ENCODE measurements around the gene CCNQ.
A peak's percentile ranks its signal among the peaks of the same experiment; 100 is the strongest.

CCNQ gene

GRCh38 chrX:153576239-153576870, 22.6 kb downstream of the CCNQ start:
- DNase-seq (ENCODE audit: low read depth): no peak

- no peak for DNase-seq (ENCODE audit: low read depth)
These were observed 25.0 kb downstream of the CCNQ start for GRCh38 chrX:153573984-153574383.

GRCh38 chrX:153572601-153573000, 26.3 kb downstream of the CCNQ start:
- DNase-seq (ENCODE audit: low read depth): no peak

DNA sequence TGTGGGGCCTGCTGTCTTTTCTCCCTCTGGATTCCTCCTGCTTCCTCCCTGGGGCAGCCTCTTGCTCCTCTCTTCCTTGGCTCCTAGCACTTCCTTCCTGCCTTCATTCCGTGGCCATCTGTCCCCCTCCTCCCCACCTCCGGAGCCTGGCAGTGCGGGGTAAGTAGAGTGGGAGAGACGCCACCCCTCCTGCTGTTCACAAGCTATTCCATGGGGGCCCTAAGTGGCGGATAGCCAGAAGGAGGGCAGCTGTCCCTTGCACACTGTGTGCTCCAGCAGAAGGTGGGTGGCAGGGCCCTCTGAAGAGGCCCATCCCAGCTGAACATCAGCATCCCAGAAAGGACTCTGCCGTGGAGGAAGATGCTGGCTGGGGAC, 27.4 kb downstream of the CCNQ start:
- no peak for DNase-seq (ENCODE audit: low read depth)

GRCh38 chrX:153569475-153569874, 29.5 kb downstream of the CCNQ start:
- DNase-seq (ENCODE audit: low read depth): no peak

GRCh38 chrX:153568451-153569011, 30.4 kb downstream of the CCNQ start:
- DNase-seq (ENCODE audit: low read depth): no peak

GRCh38 chrX:153565996-153566580, 32.9 kb downstream of the CCNQ start:
- no peak for DNase-seq (ENCODE audit: low read depth)

DNA sequence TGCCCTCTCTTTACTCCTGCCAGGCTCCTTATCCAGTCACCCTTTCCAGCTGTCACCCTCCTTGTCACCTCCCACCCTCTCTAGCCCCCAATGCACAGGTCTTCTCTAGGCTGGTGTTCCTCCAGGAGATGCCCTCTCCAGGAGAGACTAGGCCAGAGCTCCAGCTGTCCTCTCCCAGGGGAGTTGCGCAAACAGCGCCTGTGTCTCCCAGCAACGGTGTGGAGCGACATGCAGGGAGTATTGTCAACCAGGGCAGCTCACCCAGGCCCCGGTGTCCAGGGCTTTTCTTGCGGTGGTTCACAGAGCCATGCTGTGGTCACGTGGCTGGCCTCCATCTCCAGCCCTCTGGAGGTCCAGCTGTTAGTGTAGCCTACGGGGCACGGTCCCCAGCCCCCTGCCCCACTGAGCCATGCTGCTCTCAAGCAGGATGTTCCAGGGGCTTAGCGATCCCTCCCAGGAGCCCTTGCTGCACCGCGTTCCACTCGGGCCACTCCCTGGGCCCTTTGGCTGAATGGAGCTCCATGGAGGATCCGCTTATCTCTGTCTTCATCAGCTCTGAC, 34.8 kb downstream of the CCNQ start:
- no peak for DNase-seq (ENCODE audit: low read depth)

- no peak for DNase-seq (ENCODE audit: low read depth)
These were observed 36.4 kb downstream of the CCNQ start for GRCh38 chrX:153562546-153562945.

DNA sequence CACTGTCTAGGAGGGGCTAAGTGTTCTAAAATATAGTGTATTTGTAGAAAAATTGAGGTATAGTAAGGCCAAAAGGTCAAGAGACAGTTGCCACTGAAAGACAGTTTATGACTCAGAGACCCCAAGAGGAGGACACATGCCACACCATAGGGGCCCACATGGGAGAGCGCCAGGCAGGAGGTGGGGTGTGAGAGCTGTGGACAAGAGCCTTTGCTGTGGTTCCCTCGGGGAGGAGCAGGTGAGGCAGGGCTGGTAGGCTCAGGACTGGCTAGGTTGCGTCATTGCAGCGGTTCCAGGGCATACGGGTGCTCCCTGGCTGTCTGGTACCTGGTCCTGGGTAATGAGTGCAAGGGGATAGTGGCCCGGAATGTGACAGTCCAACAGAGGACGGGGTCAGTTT, 37.6 kb downstream of the CCNQ start:
- no peak for DNase-seq (ENCODE audit: low read depth)

DNA sequence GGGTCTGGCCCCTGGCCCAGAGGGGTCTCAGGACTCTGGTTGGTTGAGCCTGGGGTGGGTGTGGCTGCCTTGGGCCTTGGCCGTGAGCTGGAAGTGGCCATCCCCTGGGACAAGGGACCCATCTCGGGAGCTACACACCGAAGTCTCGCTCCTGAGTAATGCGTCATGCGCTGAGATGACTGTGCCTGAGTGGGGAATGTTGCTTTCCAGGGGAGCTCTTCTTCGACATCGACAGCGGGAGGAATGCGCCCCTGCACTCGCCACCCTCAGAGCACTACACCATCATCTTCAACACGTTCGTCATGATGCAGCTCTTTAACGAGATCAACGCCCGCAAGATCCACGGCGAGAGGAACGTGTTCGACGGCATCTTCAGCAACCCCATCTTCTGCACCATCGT, 38.5 kb downstream of the CCNQ start:
- no peak for DNase-seq (ENCODE audit: low read depth)

DNA sequence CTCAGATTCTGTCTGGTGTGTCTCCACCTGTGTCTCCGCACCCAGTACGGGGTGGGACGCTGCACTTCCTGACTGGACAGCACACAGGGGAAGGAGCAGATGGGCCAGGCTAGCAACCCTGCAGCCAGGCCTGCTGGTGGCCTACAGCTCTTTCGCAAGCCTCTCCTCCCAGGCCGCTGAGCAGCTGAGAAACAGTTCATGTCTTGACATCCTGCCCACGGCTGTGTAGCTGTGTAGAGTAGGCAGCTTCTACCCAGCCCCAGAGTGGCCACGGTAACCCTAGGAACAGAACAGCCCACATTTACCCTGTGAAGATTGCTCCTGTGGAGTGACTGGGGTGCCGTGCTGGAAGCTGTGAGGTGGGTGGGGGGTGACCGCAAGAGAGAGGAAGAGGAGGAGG, 38.9 kb downstream of the CCNQ start:
- DNase-seq (ENCODE audit: low read depth): no peak

- no peak for DNase-seq (ENCODE audit: low read depth)
These were observed 41.2 kb downstream of the CCNQ start for GRCh38 chrX:153557618-153558355.

DNA sequence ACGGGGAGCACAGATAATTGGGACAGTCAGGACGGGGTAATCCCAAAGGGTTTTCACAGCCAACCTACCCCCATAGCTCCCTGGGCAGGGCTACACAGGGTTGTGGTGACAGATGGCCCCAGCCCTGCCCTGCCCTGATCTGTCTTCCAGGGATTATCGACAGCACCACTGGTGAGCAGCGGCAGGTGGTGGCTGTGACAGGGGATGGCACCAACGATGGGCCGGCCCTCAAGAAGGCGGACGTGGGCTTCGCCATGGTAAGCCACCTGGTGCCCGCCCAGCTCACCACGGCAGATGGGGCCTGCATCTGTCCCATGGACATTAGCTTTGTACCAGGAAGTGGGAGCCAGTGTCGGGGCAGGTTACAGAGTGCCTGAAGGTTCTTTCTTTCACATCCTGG, 42.2 kb downstream of the CCNQ start:
- DNase-seq (ENCODE audit: low read depth): no peak

GRCh38 chrX:153554519-153555167, 44.3 kb downstream of the CCNQ start:
- DNase-seq (ENCODE audit: low read depth): peak; percentile 40

GRCh38 chrX:153551135-153551534, 47.8 kb downstream of the CCNQ start:
- DNase-seq (ENCODE audit: low read depth): no peak

DNA sequence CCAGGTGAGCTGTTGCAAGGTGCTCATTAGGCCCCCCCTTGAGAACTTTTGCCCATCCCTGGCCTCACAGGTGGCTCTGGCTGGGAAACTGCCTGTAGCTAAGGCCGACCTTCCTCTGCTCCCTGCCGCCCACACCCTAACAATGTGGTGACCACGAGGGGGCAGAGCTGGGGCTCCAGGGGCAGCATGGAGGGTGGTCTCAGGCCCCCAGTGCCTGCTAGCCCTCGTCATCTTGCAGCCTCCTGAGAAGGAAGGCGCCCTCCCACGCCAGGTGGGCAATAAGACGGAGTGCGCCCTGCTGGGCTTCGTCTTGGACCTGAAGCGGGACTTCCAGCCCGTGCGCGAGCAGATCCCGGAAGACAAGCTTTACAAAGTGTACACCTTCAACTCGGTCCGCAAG, 49.1 kb downstream of the CCNQ start:
- DNase-seq (ENCODE audit: low read depth): no peak

DNA sequence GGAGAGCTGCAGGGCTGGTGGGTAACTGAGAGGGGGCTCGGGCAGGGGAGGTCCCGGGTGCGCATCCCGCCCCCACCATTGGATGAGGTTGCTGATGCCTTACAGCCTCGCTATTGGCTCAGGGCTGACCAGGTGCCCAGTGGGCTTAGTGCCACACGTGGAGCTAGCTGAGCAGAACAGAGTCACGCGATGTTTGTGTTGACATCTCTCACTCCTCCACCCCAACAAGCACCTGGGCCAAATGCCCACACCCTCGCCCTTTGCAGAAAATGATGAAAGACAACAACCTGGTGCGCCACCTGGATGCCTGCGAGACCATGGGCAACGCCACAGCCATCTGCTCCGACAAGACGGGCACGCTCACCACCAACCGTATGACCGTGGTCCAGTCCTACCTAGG, 49.7 kb downstream of the CCNQ start:
- no peak for DNase-seq (ENCODE audit: low read depth)

GRCh38 chrX:153547195-153547594, 51.7 kb downstream of the CCNQ start:
- DNase-seq (ENCODE audit: low read depth): no peak

GRCh38 chrX:153546386-153546785, 52.6 kb downstream of the CCNQ start:
- no peak for DNase-seq (ENCODE audit: low read depth)

- DNase-seq (ENCODE audit: low read depth): no peak
These were observed 54.2 kb downstream of the CCNQ start for GRCh38 chrX:153544727-153545126.

DNA sequence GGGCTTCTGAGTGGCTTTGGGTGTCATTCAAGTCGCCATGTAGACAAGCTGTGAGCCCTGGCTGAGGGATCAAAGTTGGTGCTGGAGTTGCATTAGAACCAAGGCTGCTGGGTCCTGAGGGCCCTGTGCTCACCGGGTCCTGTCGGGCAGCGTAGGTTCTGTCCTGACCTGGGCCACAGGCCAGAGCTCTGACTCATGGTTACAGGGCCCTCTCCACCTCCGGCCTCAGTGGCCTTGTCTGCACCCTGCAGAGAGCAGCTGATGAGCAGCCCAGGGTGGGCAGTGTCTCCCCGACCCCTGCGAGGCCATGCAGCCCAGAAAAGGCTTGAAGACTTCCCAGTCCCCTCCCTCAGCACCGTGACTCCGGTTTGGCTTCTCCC, 59.0 kb downstream of the CCNQ start:
- DNase-seq (ENCODE audit: low read depth): no peak
